ENCODE results near the gene RILPL2.

RILPL2 gene

DNA sequence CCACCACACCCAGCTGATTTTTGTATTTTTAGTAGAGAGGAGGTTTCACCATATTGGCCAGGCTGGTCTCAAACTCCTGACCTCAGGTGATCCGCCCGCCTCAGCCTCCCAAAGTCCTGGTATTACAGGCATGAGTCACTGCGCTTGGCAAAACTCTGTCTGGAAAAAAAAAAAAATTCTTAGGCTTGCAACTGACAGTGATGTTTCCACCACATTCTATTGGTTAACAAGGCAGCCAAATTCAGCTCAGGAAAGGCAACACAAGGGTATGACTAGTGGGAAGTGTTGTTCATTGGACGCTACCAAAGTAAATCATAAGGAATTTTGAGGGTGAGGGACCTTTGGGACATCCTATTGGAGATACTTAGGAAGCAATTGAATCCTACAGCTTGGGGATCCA is 69.0 kb downstream of the RILPL2 start:
- DNase-seq (ENCODE audit: low read depth) = no peak
- TF ChIP-seq, protein P1, sequence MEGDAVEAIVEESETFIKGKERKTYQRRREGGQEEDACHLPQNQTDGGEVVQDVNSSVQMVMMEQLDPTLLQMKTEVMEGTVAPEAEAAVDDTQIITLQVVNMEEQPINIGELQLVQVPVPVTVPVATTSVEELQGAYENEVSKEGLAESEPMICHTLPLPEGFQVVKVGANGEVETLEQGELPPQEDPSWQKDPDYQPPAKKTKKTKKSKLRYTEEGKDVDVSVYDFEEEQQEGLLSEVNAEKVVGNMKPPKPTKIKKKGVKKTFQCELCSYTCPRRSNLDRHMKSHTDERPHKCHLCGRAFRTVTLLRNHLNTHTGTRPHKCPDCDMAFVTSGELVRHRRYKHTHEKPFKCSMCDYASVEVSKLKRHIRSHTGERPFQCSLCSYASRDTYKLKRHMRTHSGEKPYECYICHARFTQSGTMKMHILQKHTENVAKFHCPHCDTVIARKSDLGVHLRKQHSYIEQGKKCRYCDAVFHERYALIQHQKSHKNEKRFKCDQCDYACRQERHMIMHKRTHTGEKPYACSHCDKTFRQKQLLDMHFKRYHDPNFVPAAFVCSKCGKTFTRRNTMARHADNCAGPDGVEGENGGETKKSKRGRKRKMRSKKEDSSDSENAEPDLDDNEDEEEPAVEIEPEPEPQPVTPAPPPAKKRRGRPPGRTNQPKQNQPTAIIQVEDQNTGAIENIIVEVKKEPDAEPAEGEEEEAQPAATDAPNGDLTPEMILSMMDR (conservative IDR thresholded peaks at IDR 0.05; ENCODE audit: low read depth, low read length) = no peak
- no peak overlapping the region for H3K4me3 ChIP-seq (ENCODE audit: low read depth, low read length)

All from choroid plexus epithelial cell (primary cell).